Retinal pigment epithelial cell (primary cell): ENCODE data around the gene NPHS1.

Experiments used
- DNase-seq: peaks from one replicate; pipeline ENCODE4 v3.0.0-alpha.2; 2010; ENCODE audit warnings: low read depth
- H3K4me3 ChIP-seq: 2 replicates; pipeline ENCODE4 v1.5.1; 2011; ENCODE audit warnings: mild to moderate bottlenecking, low read length, control low read depth, moderate library complexity
- TF ChIP-seq, protein P1 (sequence below): conservative IDR thresholded peaks from 2 replicates; pipeline ENCODE4 v1.5.1; 2011; ENCODE audit warnings: low read depth, low read length, control low read depth, inconsistent platforms

NPHS1 gene

DNA sequence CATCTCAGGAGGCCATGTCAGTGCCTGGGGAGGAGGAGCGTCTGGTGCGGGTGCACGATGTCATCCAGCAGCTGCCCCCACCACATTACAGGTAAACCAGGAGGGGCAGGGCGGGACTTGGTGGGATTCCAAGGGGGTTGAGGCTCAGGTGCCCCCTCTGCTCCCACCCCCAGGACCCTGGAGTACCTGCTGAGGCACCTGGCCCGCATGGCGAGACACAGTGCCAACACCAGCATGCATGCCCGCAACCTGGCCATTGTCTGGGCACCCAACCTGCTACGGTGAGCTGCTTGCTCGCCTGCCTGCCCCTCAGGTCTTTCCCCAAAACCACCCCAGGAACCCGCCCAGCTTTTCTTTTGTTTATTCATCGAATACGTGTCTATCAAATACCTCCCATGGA is 69.7 kb downstream of the NPHS1 start:
- TF ChIP-seq, protein P1, sequence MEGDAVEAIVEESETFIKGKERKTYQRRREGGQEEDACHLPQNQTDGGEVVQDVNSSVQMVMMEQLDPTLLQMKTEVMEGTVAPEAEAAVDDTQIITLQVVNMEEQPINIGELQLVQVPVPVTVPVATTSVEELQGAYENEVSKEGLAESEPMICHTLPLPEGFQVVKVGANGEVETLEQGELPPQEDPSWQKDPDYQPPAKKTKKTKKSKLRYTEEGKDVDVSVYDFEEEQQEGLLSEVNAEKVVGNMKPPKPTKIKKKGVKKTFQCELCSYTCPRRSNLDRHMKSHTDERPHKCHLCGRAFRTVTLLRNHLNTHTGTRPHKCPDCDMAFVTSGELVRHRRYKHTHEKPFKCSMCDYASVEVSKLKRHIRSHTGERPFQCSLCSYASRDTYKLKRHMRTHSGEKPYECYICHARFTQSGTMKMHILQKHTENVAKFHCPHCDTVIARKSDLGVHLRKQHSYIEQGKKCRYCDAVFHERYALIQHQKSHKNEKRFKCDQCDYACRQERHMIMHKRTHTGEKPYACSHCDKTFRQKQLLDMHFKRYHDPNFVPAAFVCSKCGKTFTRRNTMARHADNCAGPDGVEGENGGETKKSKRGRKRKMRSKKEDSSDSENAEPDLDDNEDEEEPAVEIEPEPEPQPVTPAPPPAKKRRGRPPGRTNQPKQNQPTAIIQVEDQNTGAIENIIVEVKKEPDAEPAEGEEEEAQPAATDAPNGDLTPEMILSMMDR, result no peak
- H3K4me3 ChIP-seq, result no peak overlapping the region
- no peak for DNase-seq

DNA sequence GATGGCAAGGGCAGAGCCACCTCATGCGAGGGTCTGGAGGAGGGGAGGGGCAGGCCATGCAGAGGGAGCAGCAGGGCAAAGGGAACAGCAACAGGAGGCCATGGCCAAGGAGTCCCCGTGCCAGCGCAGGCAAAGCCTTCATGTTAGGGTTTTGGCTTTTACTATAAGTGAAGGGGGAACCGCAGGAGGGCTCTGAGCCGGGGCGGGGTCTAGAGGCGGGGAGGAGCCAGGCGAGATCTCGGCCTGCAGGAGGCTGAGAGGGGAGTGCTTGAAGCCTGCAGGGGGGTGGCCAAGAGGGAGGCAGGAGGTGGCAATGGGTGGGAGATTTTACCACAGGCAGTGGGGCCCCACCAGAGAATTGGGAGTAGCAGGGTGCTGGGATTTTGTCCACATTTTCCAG is 70.7 kb downstream of the NPHS1 start:
- H3K4me3 ChIP-seq, result no peak overlapping the region
- no peak for DNase-seq
- TF ChIP-seq, protein P1, result no peak

DNA sequence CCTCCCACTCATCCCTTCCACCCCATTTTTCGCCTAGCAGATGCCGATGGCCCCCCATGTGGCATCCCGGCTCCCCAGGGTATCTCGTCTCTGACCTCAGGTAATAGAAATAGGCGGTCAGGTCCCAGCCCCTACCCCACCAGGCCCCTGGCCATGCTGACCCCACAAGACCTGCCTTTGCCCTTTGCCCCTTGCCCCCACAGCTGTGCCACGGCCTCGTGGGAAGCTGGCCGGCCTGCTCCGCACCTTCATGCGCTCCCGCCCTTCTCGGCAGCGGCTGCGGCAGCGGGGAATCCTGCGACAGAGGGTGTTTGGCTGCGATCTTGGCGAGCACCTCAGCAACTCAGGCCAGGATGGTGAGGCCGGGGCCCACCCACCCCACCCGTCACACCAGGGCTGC is 71.6 kb downstream of the NPHS1 start:
- DNase-seq, result no peak
- no peak overlapping the region for H3K4me3 ChIP-seq
- TF ChIP-seq, protein P1, result no peak

DNA sequence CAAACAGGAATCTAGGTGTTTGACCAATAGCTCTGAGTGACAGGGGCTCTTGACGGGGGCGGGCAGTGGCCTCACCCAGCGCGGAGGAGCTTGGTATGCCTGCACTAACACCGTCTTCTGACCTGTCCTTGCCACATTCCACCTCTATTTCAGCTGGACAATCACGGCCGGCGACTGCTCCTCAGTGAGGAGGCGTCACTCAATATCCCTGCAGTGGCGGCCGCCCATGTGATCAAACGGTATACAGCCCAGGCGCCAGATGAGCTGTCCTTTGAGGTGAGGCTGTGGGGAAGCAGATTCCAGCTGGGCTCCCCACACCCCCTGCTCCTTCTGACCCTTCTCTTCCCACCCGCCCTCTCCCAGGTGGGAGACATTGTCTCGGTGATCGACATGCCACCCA is 72.2 kb downstream of the NPHS1 start:
- H3K4me3 ChIP-seq, result no peak overlapping the region
- DNase-seq, result no peak
- TF ChIP-seq, protein P1, result no peak

DNA sequence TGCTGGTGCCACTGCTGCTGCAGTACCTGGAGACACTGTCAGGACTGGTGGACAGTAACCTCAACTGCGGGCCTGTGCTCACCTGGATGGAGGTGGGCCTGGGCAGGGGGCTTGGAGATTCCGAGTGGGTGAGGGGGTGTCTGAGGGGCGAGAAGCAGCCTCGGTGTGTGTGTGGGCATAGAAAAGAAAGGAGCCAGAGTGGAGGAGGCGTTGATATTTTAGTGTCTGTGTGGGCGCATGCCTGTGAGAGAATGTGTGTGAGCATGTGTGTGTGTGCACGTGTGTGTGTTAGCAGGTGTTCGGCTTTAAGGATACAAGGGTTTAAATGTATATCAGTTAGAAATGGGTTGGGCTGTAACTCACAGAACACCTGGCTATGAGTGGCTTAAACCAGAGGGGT is 73.3 kb downstream of the NPHS1 start:
- H3K4me3 ChIP-seq, result no peak overlapping the region
- DNase-seq, result no peak
- TF ChIP-seq, protein P1, result no peak

DNA sequence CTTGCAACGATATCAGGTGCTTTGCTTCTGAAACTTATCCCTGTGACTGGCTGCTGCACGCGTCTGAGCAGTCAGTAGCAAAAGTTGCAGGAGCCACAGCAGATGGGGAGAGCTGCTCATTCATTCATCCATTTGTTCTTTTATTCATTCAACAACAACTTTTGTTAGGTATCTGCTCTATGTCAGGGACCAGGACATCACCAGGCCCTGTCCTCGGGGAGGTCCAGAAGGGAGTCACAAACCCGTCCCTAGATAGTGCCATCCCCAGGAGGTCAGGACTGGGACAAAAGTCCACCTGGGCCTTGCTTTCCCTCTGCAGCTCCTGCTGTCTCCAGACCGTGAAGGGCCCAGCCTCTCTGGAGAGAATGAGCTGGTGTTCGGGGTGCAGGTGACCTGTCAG is 74.3 kb downstream of the NPHS1 start:
- TF ChIP-seq, protein P1, result no peak
- no peak overlapping the region for H3K4me3 ChIP-seq
- DNase-seq, result no peak

DNA sequence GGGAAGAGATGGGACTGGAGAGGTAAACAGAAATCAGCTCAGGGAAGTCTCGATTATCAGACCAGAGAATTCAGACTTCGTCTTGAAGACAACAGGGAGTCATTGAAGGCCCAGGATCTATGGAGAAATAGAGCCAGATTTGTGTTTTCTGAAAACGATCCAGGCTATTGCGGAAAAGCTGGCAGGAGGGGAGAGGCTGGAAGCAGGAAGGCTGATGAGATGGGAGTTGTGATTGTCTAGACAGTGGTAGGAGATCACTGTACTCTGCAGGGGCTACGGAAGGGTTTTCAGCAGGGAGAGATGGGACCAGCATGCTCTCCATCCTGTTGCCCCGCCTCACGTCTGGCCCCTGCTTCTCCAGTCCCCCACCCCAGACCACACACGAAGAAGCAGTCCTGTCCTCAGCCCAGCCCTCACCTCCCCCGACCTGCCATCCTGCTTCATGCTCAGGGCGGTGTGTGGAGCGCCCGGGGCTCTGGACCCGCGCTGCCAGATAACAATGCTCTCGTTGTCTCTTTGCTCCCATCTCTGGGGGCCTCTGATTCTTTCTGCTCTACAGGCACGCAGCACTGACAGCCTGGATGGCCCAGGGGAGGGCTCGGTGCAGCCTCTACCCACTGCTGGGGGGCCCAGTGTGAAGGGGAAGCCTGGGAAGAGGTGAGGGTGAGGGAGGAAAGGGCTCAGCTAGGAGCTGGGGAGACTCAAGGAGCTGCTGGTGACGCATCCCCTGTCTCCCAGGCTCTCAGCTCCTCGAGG is 75.0 kb downstream of the NPHS1 start:
- no peak for DNase-seq
- H3K4me3 ChIP-seq, result no peak overlapping the region
- TF ChIP-seq, protein P1, result no peak
